ENCODE data around the gene IGLL5. TPM values are rescaled to one million over a fixed set of nuclear protein-coding genes. Genes with fewer than 3 reads are reported as not detected.

Gene IGLL5
- polyA plus RNA-seq, 1 of the 3 experiments (the other 2 are of a cell fraction) = not detected

GRCh38 chr22:22878801-22879674 lies 8.6 kb upstream of the IGLL5 start:
- CTCF ChIA-PET = interaction anchor here (0.9 to 10.5 kb wide), 21 partner anchors 8 to 457 kb away, joined by 3 to 344 read pairs (median 10); no protein-coding TSS in a partner anchor
- POLR2A ChIA-PET = no interaction called here

More at GRCh38 chr22:22878801-22879674, 8.6 kb upstream of the IGLL5 start:
- Histone ChIP-seq H4K20me1 (ENCODE audit: insufficient read depth) (no peaks in the 10 kb centered on the region), H3K9ac (no peak overlapping the region), H3K4me1 (ENCODE audit: control insufficient read depth in 1 of 2, insufficient read depth in 2 of 2, low read depth in 1 of 2, low read length in 1 of 2) (peaks cover 0 to 33% of the 10 kb centered on the region in 2 experiments; a peak in 2 of 4 replicates), H3K27ac (ENCODE audit: low read depth in 2 of 2, low read length in 1 of 2) (no peak overlapping the region), H3K4me2 (no peak overlapping the region), H3K79me2 (ENCODE audit: insufficient read depth) (no peaks in the 10 kb centered on the region), H3K9me3 (no peaks in the 10 kb centered on the region), H3K4me3 (ENCODE audit: low read depth in 2 of 2, low read length in 1 of 2) (no peak overlapping the region), H3K27me3 (ENCODE audit: insufficient read depth) (no peaks in the 10 kb centered on the region), H3K9me2 (no peaks in the 10 kb centered on the region), H3K36me3 (replicated peaks in 1 of 2; ENCODE audit: control insufficient read depth in 1 of 2, insufficient read depth in 2 of 2, low read length in 1 of 2) (no peaks in the 10 kb centered on the region), H3F3A (replicated peaks; ENCODE audit: insufficient read depth) (no peaks in the 10 kb centered on the region), H2AFZ (ENCODE audit: low read depth) (no peak overlapping the region)
- TF ChIP-seq, protein P1, sequence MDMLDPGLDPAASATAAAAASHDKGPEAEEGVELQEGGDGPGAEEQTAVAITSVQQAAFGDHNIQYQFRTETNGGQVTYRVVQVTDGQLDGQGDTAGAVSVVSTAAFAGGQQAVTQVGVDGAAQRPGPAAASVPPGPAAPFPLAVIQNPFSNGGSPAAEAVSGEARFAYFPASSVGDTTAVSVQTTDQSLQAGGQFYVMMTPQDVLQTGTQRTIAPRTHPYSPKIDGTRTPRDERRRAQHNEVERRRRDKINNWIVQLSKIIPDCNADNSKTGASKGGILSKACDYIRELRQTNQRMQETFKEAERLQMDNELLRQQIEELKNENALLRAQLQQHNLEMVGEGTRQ (IDR thresholded peaks at IDR 0.05; ENCODE audit: borderline replicate concordance, low read depth, low read length) = no peak
- TF ChIP-seq SMC3 (IDR thresholded peaks at IDR 0.05; ENCODE audit: low read depth, low read length) (no peak), USF1 (IDR thresholded peaks at IDR 0.05; ENCODE audit: borderline replicate concordance, low read depth) (no peak), RCOR1 (IDR thresholded peaks at IDR 0.05; ENCODE audit: low read length) (no peak), TCF12 (IDR thresholded peaks at IDR 0.05) (no peak), TAF1 (IDR thresholded peaks at IDR 0.05; ENCODE audit: borderline replicate concordance, low read depth, low read length) (no peak), RFX5 (IDR thresholded peaks at IDR 0.05; ENCODE audit: low read length) (no peak), MEF2A (IDR thresholded peaks at IDR 0.05; ENCODE audit: borderline replicate concordance, low read depth) (no peak), PBX3 (IDR thresholded peaks at IDR 0.05) (no peak), YY1 (IDR thresholded peaks at IDR 0.05; ENCODE audit: low read depth) (no peak), JUND (IDR thresholded peaks at IDR 0.05) (no peak)
- TF ChIP-seq, protein P2, sequence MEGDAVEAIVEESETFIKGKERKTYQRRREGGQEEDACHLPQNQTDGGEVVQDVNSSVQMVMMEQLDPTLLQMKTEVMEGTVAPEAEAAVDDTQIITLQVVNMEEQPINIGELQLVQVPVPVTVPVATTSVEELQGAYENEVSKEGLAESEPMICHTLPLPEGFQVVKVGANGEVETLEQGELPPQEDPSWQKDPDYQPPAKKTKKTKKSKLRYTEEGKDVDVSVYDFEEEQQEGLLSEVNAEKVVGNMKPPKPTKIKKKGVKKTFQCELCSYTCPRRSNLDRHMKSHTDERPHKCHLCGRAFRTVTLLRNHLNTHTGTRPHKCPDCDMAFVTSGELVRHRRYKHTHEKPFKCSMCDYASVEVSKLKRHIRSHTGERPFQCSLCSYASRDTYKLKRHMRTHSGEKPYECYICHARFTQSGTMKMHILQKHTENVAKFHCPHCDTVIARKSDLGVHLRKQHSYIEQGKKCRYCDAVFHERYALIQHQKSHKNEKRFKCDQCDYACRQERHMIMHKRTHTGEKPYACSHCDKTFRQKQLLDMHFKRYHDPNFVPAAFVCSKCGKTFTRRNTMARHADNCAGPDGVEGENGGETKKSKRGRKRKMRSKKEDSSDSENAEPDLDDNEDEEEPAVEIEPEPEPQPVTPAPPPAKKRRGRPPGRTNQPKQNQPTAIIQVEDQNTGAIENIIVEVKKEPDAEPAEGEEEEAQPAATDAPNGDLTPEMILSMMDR (IDR thresholded peaks at IDR 0.05) = no peak
- 47% methylated on average over 9 of the region's 11 CpGs for WGBS (ENCODE audit: low lambda C conversion rate)
- DNase-seq = no peak

Data from SK-N-SH (cell line).